HG03520 (cell line): ENCODE data around the gene MAN1A2.

Experiments
- ATAC-seq: cut with Tn5 transposase; IDR thresholded peaks from one replicate; pipeline ENCODE4 v1.9.1; 2021; ENCODE audit warnings: mild to moderate bottlenecking, moderate library complexity; ENCODE audit not compliant: unreplicated experiment

MAN1A2 gene

DNA sequence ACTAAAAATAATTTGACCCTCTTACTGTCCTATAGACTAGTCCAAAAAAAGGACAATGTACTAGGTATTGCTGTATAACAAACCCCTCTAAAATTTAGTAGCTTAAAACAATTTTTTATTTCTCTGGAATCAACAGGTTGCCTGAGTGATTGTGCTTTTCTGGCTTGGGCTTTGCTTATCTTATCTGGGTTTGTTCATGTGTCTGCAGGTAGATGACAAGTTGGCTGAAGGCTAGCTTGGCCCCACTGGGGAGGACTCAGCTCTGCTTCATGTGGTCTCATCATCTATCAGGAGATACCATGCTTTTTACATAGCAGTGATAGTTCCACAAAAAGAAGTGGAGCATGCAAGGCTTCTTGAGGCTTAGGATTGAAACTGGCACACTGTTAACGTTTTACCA is 114.2 kb downstream of the MAN1A2 start:
- ATAC-seq: no peak

DNA sequence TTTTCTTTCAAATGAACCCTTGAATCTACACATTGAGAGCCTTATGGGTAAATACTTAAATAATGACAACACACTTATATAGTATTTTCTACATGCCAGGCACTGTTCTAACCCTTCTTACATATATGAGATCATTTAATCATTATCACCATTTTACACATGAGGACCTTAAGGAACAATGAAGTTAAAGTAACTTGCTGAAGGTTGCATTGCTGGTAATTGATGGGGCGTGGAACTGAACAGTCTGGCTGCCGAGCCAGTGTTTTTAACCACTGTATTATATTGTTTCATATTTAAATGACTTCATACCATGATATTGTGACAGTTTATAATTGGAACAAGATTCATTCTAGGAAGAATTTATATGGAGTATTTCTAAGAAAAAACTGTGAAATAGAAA is 126.7 kb downstream of the MAN1A2 start:
- ATAC-seq: no peak

DNA sequence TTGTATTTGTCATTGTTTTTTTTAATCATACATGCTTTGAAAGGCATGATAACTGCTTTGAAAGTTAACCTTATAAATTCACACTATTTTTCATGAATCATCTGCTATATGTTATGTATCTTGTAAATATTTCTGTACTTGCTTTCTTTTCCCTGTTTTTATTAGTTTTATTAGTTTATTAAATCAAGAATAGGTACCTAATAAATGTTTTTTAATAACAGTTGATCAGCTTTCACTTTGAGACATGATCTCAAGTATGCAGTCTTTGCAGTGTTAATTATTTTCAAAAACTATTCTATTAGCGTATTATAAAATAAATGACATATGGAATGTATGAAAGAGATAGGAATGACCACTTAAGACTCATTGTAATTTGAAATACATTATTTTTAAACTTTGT is 127.8 kb downstream of the MAN1A2 start:
- no peak for ATAC-seq

DNA sequence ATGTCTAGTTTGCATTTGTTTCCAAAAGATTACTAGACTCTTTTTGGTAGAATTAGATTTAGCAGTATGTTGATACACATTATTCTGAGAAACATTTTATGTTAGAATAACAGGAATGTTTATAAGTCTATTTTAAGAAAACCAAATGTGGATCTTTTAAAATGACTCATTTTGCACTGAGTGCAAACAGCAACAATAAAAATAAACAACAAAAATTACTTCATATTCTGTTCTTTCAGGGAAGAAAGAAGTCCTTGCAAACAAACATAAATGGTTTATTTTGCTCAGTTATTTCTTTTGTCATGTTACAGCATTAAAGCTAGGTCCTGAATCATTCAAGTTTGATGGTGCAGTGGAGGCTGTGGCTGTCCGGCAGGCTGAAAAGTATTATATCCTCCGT is 131.8 kb downstream of the MAN1A2 start:
- no peak for ATAC-seq

DNA sequence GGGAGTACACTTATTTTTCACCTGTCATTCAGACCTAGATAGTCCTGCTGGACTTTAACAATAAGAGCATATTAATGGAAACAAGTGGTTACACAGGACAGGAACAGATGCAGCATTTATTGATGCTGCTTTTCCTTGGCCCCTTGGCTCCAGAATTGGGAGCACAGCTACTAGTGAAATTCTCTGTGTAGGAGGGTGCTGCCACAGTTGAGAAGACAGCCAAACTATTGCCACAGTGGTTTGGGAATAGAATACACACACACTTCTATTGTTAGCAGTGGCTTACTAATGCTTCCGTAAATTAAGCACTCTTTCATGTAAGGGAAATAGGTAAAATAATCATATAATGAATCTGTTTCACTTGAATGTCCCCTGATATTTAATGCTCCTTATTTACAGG is 133.3 kb downstream of the MAN1A2 start:
- no peak for ATAC-seq

DNA sequence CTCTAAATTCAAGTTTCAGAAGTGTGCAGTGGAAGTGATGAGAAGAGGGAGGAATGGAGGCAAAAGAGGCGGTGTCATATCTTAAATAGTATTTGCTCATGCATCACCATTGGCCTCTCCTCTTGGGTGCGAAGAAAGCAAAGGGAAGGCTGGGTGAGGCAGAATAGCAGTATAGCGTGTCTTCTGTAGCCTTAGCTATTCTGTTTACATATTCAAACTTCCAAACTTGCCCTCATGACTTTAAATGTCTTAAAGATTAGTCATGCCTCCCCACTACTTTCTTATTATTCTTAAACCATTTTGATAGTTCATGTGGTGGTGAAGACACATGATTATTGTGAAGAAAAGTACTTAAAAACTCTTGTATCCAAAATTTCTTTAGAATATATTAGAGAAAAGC is 134.0 kb downstream of the MAN1A2 start:
- ATAC-seq: no peak

DNA sequence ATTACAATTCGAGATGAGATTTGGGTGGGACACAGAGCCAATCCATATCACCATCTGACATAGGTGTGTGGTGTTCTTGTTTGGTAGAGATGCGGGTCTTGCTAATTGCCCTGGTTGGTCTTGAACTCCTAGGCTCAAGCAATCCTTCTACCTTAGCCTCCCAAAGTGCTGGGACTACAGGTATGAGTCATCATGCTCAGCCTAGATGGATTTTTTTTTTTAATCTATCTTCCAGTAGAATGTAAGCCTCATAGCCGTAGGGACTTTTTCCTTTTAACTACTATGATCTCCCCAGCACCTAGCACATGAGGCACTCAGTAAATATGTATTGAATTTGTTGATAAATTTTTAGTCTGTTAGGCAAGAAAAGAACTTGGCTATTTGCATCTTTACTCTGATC is 144.0 kb downstream of the MAN1A2 start:
- ATAC-seq: no peak

DNA sequence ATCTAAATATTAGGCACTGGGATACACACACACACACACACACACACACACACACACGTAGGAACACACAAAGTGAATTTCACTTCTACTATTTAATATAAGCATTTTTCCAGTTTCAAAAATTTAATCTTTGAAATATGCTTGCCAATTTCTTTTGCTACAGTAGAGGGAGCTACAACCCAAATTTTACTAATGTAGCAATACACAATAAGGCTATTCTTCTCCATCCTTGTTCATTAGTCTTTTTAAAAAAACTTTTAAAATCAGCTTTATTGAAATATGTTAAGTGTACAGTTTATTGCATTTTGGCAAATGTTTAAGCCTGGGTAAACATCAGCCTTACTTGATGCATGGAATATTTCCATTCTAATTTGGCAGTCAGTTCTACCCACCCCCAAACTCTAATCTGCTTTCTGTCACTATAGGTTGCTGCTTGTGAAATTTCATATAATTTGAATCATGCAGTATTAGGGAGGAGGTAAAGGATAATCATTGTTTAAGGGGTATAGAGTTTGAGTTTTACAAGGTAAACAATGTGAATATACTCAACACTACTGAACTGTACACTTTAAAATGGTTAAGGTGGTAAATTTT is 145.6 kb downstream of the MAN1A2 start:
- ATAC-seq: no peak

DNA sequence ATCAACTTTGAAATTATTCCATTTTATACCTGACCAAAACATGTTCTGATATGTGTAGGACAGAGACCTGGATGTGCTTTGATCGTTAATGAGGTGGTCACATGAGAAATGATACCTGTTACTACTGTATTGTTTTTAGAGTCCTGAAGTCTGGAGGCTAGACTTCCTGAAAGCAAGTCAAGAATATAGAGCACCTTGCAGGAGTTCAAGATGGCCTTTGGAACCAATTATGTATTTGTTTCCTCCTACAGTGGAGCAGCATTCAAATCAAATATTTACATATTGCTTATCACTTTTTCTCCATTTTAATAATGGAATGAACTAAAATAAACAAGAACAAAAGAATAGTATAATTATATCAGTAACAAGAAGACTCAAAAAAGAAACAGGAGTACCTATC is 155.9 kb downstream of the MAN1A2 start:
- no peak for ATAC-seq

DNA sequence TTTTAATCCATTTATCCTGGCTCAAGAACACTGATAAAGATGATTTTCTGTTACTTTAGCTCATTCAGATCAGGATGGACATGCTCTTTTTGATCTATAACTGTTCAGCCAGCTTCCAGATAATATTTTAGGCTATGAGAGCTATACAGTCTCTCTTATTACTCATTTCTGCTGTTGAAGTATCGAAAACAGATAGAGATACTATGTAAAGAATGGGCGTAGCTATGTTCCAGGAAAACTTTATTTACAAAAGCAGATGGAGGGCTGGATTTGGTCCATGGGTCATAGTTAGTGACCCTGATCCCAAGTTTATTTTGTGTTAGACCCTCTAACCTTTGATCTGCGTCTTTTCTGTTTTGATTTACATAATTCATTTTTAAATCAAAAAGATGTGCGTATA is 159.8 kb downstream of the MAN1A2 start:
- ATAC-seq: no peak

DNA sequence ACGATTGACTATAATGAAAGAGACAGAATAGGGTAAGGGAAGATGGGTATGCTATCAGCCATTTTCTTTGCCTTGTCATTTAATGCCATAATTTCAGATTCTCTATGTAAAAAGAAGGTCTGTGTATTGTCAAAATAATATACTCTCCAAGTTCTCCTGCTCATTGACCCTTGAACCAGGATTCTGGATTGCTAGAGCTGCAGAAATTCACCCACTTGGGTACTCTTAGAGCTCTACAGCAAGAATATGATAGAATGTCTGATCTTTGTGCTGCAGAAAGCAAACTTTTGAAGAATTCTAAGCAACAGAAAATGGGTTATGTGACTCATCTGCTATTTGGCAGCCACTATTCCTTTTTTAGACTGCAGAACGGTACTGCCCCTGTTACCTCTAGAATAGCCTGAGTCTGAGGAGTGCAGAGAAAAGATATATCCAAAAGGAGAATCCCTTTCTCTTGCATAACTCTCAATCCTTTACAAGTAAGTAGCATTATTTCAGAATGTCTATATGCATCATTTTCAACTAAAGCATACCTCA is 160.4 kb downstream of the MAN1A2 start:
- no peak for ATAC-seq

DNA sequence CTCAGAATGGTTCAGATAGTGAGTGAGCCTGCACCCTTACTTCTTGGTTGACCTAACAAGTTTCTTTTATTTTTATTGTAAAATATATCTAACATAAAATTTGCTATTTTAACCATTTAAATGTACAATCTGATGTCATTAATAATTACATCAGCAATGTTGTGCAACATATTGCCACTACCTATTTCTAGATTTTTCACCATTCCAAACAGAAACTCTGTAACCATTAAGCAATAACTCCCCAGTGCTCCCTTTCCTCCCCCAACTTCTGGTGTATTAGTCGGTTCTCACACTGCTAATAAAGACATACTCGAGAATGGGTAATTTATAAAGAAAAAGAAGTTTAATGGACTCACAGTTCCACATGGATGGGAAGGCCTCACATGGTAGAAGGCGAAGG is 162.4 kb downstream of the MAN1A2 start:
- ATAC-seq: no peak

DNA sequence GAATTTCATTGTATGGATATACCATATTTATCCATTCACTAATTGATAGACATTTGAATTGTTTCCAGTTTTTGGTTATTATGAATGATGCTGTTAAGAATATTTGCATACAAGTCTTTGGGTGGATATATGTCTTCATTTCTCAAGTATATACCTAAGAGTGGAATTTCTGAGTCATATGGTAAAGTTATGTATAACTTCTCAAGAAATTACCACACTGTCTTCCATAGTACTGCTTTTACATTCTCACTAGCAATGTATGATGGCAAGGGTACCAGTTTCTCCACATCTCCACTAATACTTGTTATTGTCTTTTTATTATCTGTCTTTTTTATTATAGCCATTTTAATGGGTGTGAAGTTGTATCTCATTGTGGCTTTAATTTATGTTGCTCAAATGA is 164.0 kb downstream of the MAN1A2 start:
- ATAC-seq: no peak

DNA sequence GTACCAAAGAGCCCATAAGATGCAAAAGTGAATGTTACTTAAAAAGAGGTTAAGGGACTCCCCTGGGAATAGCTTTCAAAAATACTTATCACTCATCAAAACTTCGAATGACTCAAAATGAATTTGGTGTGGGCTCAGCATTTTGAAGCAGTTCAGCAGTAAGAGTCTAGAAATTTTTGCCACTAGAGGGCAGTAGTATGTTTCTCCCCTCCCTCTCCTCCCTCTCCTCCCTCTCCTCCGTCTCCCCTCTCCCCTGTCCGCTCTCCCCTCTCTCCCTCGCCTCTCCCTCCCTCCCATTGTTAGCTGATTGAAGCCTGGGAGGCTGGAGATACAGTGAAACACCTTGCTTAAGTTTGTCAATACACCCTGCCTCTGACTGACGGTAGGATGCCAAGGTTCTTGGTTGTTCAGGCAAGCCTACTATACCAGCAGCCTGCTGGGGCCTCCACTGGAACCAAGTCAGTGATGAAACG is 167.8 kb downstream of the MAN1A2 start:
- peak; percentile 60 for ATAC-seq

DNA sequence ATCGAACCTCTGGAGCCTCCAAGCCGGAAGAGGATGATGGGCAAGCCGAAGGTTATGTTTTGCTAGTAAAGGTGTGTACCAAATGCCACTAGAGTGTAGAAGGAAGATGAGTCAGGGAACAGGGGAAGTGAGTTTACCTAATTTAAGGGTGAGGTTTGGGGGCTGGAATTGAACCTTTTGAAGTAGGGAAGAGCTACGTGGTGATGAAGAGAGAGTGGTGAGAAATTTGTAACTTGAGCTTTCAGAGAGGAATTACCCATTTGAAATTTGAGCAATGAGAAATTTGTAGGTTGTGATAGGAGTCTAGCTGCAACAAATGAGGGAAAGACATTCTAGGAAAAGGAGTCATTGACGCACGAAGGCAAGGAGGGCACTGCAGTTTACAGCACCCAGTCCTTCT is 168.6 kb downstream of the MAN1A2 start:
- no peak for ATAC-seq

DNA sequence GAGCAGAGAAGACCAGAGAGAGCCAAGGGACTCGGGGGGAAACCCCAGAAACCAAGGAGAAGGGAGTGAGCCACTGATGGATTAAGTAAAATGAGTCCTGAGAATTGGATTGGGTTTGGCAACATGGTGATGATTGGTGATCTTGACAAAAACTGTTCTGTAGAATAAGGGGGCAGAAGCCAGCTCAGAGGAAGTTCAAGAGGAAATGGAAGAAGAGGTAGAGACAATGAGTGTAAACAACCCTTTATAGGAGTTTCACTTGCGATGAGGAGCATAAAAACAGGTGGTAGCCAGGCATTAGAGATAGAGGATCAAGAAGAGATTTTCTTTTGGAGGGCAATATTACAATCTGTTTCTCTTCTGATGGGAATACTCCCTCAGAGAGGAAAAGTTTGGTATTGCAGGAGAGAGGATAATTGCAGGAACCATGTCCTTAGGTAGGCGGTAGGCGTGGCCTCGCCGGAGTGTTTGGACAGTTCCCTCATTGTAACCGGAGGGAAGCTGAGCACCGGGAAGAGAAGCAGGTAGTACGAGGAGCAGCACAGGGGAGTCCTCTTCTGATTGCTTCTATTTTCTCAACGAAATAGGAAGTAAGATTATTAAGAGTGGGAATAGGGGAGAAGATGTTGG is 170.2 kb downstream of the MAN1A2 start:
- ATAC-seq: no peak

DNA sequence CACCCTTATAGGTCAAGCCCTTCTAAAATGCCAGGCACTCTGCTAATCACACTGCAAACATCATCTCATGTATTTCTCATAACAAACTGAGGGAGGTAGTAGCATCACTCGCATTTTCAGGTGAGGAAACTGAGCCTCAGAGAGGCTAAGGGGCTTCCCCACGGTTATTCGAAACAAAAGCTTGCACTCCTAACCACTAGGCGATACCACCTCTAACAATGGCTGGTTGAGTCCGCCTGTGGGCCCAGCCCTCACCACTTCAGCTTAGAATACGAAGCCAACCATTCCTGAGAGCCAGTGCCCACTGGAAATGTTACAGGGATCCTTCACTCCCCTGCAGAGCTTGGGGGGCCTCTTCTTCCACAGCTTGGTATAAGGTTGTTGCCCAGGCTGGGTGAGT is 173.3 kb downstream of the MAN1A2 start:
- no peak for ATAC-seq

DNA sequence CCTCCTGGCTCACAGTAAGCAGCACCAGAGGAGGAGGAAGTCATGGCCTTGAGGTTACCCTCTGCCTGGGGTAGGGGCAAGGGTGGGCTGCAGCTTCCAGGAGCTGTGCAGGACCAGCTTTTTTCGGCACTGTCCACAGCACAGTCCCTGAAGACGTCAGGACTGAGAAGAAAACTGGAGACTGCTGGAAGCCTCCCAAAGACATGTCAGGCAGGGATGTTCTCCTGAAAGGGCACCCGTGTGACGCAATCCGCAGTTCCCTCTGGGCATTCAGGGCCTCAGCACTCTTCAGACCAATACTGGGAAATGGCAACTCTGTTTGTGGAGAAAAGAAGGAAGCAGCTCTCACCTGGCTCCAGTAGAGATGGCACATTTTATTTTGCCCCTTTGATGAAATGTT is 173.8 kb downstream of the MAN1A2 start:
- no peak for ATAC-seq

DNA sequence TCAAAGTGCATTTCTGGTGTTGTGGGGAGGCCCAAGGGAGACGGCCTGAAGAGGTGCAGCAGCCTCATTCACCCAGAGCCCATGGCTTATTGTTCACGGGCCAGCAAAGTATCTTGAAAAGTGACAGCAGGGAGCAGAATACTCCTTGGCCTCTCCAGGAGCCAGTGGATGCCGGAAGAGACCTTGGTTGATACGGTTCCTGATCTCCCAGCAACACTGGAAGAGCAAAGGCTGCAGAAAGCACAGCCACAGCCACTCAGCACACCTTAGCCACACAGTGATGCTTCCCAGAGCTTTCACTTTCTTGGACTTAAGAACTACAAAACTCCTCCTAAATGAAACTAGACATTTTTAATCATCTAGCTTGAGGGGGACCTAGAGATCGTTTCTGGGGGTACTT is 174.3 kb downstream of the MAN1A2 start:
- ATAC-seq: no peak

DNA sequence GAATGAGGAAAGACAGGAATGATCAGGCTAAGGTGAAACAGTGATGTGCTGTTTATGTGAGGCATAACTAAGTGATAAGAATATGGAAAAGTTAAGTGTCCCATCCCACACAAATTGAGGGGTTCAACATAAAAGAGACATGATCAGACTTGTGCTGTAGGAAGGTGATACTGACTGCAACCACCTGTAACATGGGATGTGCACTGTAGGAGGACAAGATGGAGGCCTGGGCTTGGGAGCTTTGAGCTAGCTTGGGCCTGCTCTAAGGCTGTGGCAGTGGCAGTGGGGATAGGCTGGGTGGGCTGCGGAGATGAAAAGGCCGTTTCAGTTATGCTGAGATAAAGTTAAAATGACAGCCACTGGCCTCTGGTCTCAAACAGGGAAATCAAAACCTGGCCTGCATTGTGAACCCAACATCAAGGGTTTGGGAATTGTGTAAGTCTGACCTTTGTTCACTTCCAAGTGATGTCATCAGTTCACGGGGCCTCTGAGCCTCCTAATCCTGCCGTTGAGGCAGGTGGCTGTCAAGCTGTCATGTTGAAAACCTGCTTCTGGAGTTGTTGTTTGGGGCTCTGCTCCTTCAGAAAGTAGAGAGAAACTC is 177.4 kb downstream of the MAN1A2 start:
- no peak for ATAC-seq

DNA sequence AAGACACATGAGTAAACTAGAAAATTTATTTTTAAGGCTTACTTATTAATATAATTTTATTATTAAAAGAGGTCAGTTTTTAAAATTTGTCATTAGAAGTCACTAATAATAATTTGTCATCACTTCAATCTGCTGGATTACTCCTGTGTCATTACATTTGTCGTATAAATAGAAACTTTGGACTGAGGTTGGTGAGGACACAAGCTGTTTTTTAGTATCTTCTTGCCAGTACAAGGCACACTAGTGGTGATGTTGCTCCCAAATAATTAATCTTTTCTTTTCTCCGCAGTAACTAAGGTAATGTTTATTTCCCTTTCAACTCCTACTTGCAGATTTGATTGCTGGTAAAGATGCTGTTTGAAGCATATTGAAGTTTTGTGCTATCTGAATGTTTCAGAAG is 179.2 kb downstream of the MAN1A2 start:
- ATAC-seq: no peak

DNA sequence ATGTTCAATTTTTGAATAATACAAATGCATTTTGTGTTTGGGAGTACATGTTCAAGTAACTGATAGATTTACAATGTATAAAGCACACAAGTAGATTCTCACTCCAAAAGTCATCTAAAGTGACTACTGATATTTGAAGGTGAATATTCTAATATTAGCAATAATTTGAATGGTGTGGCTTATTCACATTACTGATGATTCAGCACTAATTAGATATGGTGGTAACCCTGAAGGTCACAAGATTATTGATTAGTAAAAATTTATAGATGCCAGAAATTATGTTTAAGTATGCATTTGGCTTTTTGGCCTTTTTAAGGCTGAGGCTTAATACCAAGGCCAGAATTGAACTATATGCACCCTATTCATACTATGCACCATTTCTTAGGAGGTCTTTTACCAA is 186.2 kb downstream of the MAN1A2 start:
- ATAC-seq: no peak
